ENCODE data around the gene ZBTB20.

DNA sequence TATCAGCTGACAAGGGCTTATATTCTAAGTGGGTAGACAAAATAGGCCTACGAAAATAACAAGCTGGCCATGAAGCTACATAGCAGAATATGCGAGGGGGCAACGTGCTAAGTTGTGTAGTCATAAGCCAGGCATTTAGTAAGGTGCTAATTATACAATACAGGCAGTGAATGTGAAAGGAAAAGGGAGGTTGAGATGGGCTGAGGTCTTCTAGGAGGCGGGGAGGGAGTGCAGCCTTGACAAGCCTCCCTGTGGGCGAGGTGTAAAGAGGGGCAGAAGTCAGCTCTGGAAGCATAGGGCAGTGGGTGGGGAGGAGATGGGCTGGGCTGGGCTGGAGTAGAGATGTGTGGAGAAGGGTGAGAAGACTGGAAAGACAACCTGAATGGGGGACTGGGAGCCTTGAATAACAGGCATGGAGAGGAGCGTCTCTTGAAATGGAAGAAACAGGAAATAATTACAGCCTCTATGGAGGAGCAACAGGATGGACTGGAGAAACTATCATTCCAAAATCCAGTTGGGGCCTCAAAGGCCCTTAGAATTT is 852.1 kb downstream of the ZBTB20 start:
- TF ChIP-seq, protein P1, sequence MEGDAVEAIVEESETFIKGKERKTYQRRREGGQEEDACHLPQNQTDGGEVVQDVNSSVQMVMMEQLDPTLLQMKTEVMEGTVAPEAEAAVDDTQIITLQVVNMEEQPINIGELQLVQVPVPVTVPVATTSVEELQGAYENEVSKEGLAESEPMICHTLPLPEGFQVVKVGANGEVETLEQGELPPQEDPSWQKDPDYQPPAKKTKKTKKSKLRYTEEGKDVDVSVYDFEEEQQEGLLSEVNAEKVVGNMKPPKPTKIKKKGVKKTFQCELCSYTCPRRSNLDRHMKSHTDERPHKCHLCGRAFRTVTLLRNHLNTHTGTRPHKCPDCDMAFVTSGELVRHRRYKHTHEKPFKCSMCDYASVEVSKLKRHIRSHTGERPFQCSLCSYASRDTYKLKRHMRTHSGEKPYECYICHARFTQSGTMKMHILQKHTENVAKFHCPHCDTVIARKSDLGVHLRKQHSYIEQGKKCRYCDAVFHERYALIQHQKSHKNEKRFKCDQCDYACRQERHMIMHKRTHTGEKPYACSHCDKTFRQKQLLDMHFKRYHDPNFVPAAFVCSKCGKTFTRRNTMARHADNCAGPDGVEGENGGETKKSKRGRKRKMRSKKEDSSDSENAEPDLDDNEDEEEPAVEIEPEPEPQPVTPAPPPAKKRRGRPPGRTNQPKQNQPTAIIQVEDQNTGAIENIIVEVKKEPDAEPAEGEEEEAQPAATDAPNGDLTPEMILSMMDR (IDR thresholded peaks at IDR 0.05), result no peak
- no peak for TF ChIP-seq POLR2A (IDR thresholded peaks at IDR 0.05)
